GM12878 (cell line): ENCODE measurements around the gene ZC3H10.

Experiments used
- BHLHE40 ChIP-seq, 2 experiments: fragments of 450-650 bp in 1 of 2; IDR thresholded peaks; 2 replicates each; pipeline ENCODE4 v1.6.1; 2011 to 2017; ENCODE audit warnings: low read depth in 2 of 2, borderline replicate concordance in 1 of 2, improper control_type of control experiment in 1 of 2, low read length in 1 of 2, mild to moderate bottlenecking in 1 of 2
- CREB1 ChIP-seq: IDR thresholded peaks from 2 replicates; pipeline ENCODE4 v1.6.1; 2012; ENCODE audit warnings: low read depth, mild to moderate bottlenecking, inconsistent platforms
- EP300 ChIP-seq, 2 experiments: fragments of 150-350 bp in 1 of 2; IDR thresholded peaks; 2 replicates each; pipeline ENCODE4 v1.6.1; 2011 to 2012; ENCODE audit warnings: low read depth in 2 of 2, low read length in 2 of 2, borderline replicate concordance in 1 of 2, improper control_type of control experiment in 1 of 2, inconsistent platforms in 1 of 2; ENCODE audit not compliant: control insufficient read depth in 1 of 2
- EZH2 ChIP-seq: IDR thresholded peaks from 2 replicates; pipeline ENCODE4 v1.6.1; 2012; ENCODE audit warnings: low read depth, mild to moderate bottlenecking, control low read depth, inconsistent platforms, low read length, borderline replicate concordance; ENCODE audit not compliant: control insufficient read depth
- PML ChIP-seq: IDR thresholded peaks from 2 replicates; pipeline ENCODE4 v1.6.1; 2012; ENCODE audit warnings: low read length, inconsistent platforms
- POLR2AphosphoS5 ChIP-seq: IDR thresholded peaks from 2 replicates; pipeline ENCODE4 v1.6.1; 2011; ENCODE audit warnings: mild to moderate bottlenecking, low read length, inconsistent platforms
- SPI1 ChIP-seq: IDR thresholded peaks from 2 replicates; pipeline ENCODE4 v1.6.1; 2011; ENCODE audit warnings: low read depth, mild to moderate bottlenecking, low read length, moderate library complexity, borderline replicate concordance; ENCODE audit not compliant: insufficient read depth
- TCF7 ChIP-seq: IDR thresholded peaks from 2 replicates; pipeline ENCODE4 v1.6.1; 2014; ENCODE audit warnings: antibody characterized with exemption, borderline replicate concordance
- TF ChIP-seq, protein P1 (sequence below), 3 experiments: IDR thresholded peaks in 2 of 3; conservative IDR thresholded peaks in 1 of 3; 2 replicates each; pipeline ENCODE4 v1.5.1; 2011; ENCODE audit warnings: low read depth in 3 of 3, low read length in 3 of 3, mild to moderate bottlenecking in 3 of 3, control low read depth in 2 of 3, moderate library complexity in 2 of 3, inconsistent platforms in 1 of 3, mixed read lengths in 1 of 3; ENCODE audit not compliant: control insufficient read depth in 2 of 3, insufficient read depth in 1 of 3; ENCODE audit errors: extremely low read depth in 1 of 3
- TF ChIP-seq, protein P2 (sequence below): IDR thresholded peaks from 2 replicates; pipeline ENCODE4 v1.6.1; 2012; ENCODE audit warnings: low read depth, low read length, improper control_type of control experiment

DNA sequence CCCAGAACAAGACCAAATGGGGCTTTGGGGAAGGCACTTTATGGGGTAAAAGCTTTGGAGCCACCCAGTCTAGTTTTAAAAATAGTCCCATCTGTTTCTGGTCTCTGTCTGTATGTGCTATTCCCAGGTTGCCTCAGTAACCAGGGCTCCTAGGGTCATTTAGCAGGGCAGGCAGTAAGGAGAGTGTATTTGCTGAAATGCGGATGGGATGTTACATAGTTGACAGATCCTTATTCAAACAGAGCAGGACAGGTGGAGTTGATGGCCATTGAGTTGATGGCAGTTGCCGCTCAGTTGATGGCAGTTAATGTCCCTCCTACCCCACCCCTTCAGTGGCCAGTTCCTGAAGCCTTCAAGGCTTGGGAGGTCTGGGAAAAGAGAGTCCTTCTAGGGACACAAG, 4.6 kb downstream of the ZC3H10 start:
- TF ChIP-seq CREB1 (no peak), POLR2AphosphoS5 (no peak), PML (no peak), BHLHE40 (IDR thresholded peaks at IDR 0.05; ENCODE audit: borderline replicate concordance in 1 of 2, low read depth in 2 of 2, low read length in 1 of 2) (no peak), SPI1 (no peak), EZH2 (no peak), EP300 (IDR thresholded peaks at IDR 0.05; ENCODE audit: borderline replicate concordance in 1 of 2, control insufficient read depth in 1 of 2, low read depth in 2 of 2, low read length in 2 of 2) (no peak), TCF7 (no peak)
- TF ChIP-seq, protein P1, sequence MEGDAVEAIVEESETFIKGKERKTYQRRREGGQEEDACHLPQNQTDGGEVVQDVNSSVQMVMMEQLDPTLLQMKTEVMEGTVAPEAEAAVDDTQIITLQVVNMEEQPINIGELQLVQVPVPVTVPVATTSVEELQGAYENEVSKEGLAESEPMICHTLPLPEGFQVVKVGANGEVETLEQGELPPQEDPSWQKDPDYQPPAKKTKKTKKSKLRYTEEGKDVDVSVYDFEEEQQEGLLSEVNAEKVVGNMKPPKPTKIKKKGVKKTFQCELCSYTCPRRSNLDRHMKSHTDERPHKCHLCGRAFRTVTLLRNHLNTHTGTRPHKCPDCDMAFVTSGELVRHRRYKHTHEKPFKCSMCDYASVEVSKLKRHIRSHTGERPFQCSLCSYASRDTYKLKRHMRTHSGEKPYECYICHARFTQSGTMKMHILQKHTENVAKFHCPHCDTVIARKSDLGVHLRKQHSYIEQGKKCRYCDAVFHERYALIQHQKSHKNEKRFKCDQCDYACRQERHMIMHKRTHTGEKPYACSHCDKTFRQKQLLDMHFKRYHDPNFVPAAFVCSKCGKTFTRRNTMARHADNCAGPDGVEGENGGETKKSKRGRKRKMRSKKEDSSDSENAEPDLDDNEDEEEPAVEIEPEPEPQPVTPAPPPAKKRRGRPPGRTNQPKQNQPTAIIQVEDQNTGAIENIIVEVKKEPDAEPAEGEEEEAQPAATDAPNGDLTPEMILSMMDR (IDR thresholded peaks at IDR 0.05 in 2 of 3, conservative IDR thresholded peaks at IDR 0.05 in 1 of 3; ENCODE audit: control insufficient read depth in 2 of 3, extremely low read depth in 1 of 3, insufficient read depth in 1 of 3, low read depth in 3 of 3, low read length in 3 of 3) = no peak
- TF ChIP-seq, protein P2, sequence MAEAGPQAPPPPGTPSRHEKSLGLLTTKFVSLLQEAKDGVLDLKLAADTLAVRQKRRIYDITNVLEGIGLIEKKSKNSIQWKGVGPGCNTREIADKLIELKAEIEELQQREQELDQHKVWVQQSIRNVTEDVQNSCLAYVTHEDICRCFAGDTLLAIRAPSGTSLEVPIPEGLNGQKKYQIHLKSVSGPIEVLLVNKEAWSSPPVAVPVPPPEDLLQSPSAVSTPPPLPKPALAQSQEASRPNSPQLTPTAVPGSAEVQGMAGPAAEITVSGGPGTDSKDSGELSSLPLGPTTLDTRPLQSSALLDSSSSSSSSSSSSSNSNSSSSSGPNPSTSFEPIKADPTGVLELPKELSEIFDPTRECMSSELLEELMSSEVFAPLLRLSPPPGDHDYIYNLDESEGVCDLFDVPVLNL = no peak
